Uterus (tissue), 2 donors: Measurements from ENCODE around the gene TNRC6A.

Experiments
- CTCF ChIP-seq, 4 experiments: fragments of 200-600 bp in 2 of 4; fragments of 450-650 bp in 2 of 4; sonication (generic) in 2 of 4; IDR thresholded peaks; one replicate each; pipeline ENCODE4 v1.5.1; 2016 to 2019; ENCODE audit warnings: antibody characterized with exemption in 4 of 4, mild to moderate bottlenecking in 2 of 4, moderate library complexity in 1 of 4
- POLR2A ChIP-seq, 2 donors: fragments of 450-650 bp; IDR thresholded peaks; one replicate each; pipeline ENCODE4 v1.6.1; 2016; ENCODE audit warnings: antibody characterized with exemption in 2 of 2, mild to moderate bottlenecking in 1 of 2, moderate library complexity in 1 of 2

- TF ChIP-seq CTCF (IDR thresholded peaks at IDR 0.05) (no peak), POLR2A (IDR thresholded peaks at IDR 0.05) (no peak)
Observed at GRCh38 chr16:24730914-24731313, 1.5 kb downstream of the TNRC6A start.
